MM.1S (cell line): ENCODE data around the gene KRTAP19-3.

ENCODE experiments used
- CTCF ChIP-seq: fragments of 300-600 bp; sonication (generic); IDR thresholded peaks from 2 replicates; pipeline ENCODE4 v1.5.1; 2016; ENCODE audit warnings: antibody characterized with exemption, low read length, mixed read lengths
- EZH2 ChIP-seq: fragments of 300-600 bp; sonication (generic); optimal IDR thresholded peaks from 2 replicates; pipeline ENCODE3; 2017; ENCODE audit warnings: low read depth, mild to moderate bottlenecking, antibody characterized with exemption, low read length, mixed read lengths
- EZH2phosphoT487 ChIP-seq: fragments of 300-600 bp; sonication (generic); IDR thresholded peaks from 2 replicates; pipeline ENCODE4 v1.6.1; 2018; ENCODE audit warnings: antibody characterized with exemption, low read length

DNA sequence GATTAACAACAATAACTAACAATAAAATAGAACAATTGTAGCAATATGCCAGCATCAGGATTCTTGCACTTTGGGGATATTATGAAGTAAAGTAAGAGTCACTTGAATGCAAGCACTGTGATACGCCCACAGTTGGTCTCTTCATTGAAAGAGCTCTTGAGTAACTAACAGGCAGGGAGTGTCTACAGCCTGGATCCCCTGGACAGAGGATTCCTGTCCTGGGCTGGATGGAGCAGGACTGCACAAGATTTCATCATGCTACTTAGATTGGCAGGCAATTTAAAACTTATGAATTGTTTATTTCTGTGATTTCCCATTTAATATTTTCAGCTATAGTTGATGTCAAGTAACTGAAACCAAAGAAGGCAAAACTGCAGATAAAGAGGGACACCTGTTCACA, 23.9 kb upstream of the KRTAP19-3 start:
- TF ChIP-seq CTCF (no peak), EZH2 (no peak), EZH2phosphoT487 (no peak)
